HEK293T (cell line): ENCODE results near the gene F2R.

ENCODE experiments used
- ARNT ChIP-seq: fragments of 450-650 bp; IDR thresholded peaks from 2 replicates; pipeline ENCODE4 v1.6.1; 2017; ENCODE audit warnings: mild to moderate bottlenecking
- BHLHE40 ChIP-seq: fragments of 450-650 bp; IDR thresholded peaks from 2 replicates; pipeline ENCODE4 v1.6.1; 2016; ENCODE audit warnings: mild to moderate bottlenecking, moderate library complexity, borderline replicate concordance
- CTBP1 ChIP-seq: fragments of 450-650 bp; IDR thresholded peaks from 2 replicates; pipeline ENCODE4 v1.6.1; 2016; ENCODE audit warnings: borderline replicate concordance
- FOXA1 ChIP-seq: fragments of 450-650 bp; IDR thresholded peaks from 2 replicates; pipeline ENCODE4 v1.6.1; 2016; ENCODE audit warnings: mild to moderate bottlenecking
- FOXK2 ChIP-seq: fragments of 450-650 bp; IDR thresholded peaks from 2 replicates; pipeline ENCODE4 v1.6.1; 2016; ENCODE audit warnings: mild to moderate bottlenecking
- FOXM1 ChIP-seq: fragments of 450-650 bp; IDR thresholded peaks from 2 replicates; pipeline ENCODE4 v1.6.1; 2017; ENCODE audit warnings: mild to moderate bottlenecking, borderline replicate concordance
- HDGF ChIP-seq: fragments of 450-650 bp; IDR thresholded peaks from 2 replicates; pipeline ENCODE4 v1.6.1; 2017; ENCODE audit warnings: antibody characterized with exemption, borderline replicate concordance
- LEF1 ChIP-seq: fragments of 450-650 bp; IDR thresholded peaks from 2 replicates; pipeline ENCODE4 v1.6.1; 2017; ENCODE audit warnings: mild to moderate bottlenecking, borderline replicate concordance
- PKNOX1 ChIP-seq: fragments of 450-650 bp; IDR thresholded peaks from 2 replicates; pipeline ENCODE4 v1.6.1; 2016
- SUZ12 ChIP-seq: fragments of 450-650 bp; IDR thresholded peaks from 2 replicates; pipeline ENCODE4 v1.6.1; 2016; ENCODE audit warnings: mild to moderate bottlenecking
- TARDBP ChIP-seq: fragments of 450-650 bp; IDR thresholded peaks from 2 replicates; pipeline ENCODE4 v1.6.1; 2016

GRCh38 chr5:76690704-76691466 is 25.0 kb upstream of the F2R start:
- TF ChIP-seq PKNOX1: no peak
- TF ChIP-seq BHLHE40: no peak
- TF ChIP-seq FOXK2: no peak
- no peak for TF ChIP-seq HDGF
- no peak for TF ChIP-seq FOXM1
- TF ChIP-seq LEF1: no peak
- no peak for TF ChIP-seq TARDBP
- no peak for TF ChIP-seq CTBP1
- no peak for TF ChIP-seq FOXA1
- TF ChIP-seq SUZ12: no peak
- TF ChIP-seq ARNT: no peak
